GM23338 (cell line): ENCODE results near the gene FAM78A. TPM values are rescaled to one million over a fixed set of nuclear protein-coding genes. Genes with fewer than 3 reads are reported as not detected.

Source experiments
- ATAC-seq: fragments of 200-7000 bp; cut with Tn5 transposase; 3 replicates; pipeline ENCODE4 v1.9.1; 2020
- DNase-seq: peaks from one replicate; pipeline ENCODE4 v3.0.0-alpha.2; 2015; ENCODE audit warnings: low spot score
- H2AFZ ChIP-seq: fragments of 200-600 bp; sonication (generic); 2 replicates; pipeline ENCODE4 v1.8.0; 2016; ENCODE audit warnings: antibody characterized with exemption, mild to moderate bottlenecking, moderate library complexity
- H3F3A ChIP-seq: fragments of 200-600 bp; sonication (generic); replicated peaks from 2 replicates; pipeline ENCODE4 v1.8.0; 2017; ENCODE audit warnings: antibody characterized with exemption, mixed run types, low read depth
- H3K27ac ChIP-seq: fragments of 200-600 bp; sonication (generic); 2 replicates; pipeline ENCODE4 v1.6.1; 2016; ENCODE audit warnings: low read depth
- H3K27me3 ChIP-seq: fragments of 200-600 bp; sonication (generic); 2 replicates; pipeline ENCODE4 v1.8.0; 2016; ENCODE audit warnings: mild to moderate bottlenecking, mixed run types, moderate library complexity; ENCODE audit not compliant: insufficient read depth
- H3K36me3 ChIP-seq: fragments of 200-600 bp; sonication (generic); 2 replicates; pipeline ENCODE4 v1.8.0; 2016; ENCODE audit warnings: mild to moderate bottlenecking; ENCODE audit not compliant: insufficient read depth
- H3K4me1 ChIP-seq: fragments of 200-600 bp; sonication (generic); 2 replicates; pipeline ENCODE4 v1.8.0; 2016; ENCODE audit warnings: mild to moderate bottlenecking, moderate library complexity; ENCODE audit not compliant: insufficient read depth
- H3K4me2 ChIP-seq: fragments of 200-600 bp; sonication (generic); 2 replicates; pipeline ENCODE4 v1.7.1; 2017; ENCODE audit warnings: mixed run types
- H3K4me3 ChIP-seq: fragments of 200-600 bp; sonication (generic); 2 replicates; pipeline ENCODE4 v1.6.1; 2016; ENCODE audit warnings: mixed run types
- H3K79me2 ChIP-seq: fragments of 200-600 bp; sonication (generic); replicated peaks from 2 replicates; pipeline ENCODE4 v1.8.0; 2017; ENCODE audit warnings: mild to moderate bottlenecking; ENCODE audit not compliant: insufficient read depth
- H3K9me2 ChIP-seq: fragments of 200-600 bp; sonication (generic); 2 replicates; pipeline ENCODE4 v1.8.0; 2017; ENCODE audit not compliant: insufficient read depth
- H4K20me1 ChIP-seq: fragments of 200-600 bp; sonication (generic); replicated peaks from 2 replicates; pipeline ENCODE4 v1.8.0; 2017; ENCODE audit warnings: mild to moderate bottlenecking; ENCODE audit not compliant: insufficient read depth
- H3K27ac Mint-ChIP-seq: 2 replicates; pipeline ENCODE4 v1.8.0; 2020; ENCODE audit warnings: inconsistent platforms, mild to moderate bottlenecking, moderate library complexity, mixed read lengths
- H3K27me3 Mint-ChIP-seq: 3 replicates; pipeline ENCODE4 v1.8.0; 2022; ENCODE audit warnings: low read depth, mild to moderate bottlenecking, moderate library complexity, mixed read lengths, inconsistent platforms; ENCODE audit not compliant: insufficient read depth, poor library complexity
- H3K36me3 Mint-ChIP-seq: 3 replicates; pipeline ENCODE4 v1.8.0; 2021; ENCODE audit warnings: low read depth, mild to moderate bottlenecking, inconsistent platforms, moderate library complexity, mixed read lengths
- H3K4me1 Mint-ChIP-seq: 3 replicates; pipeline ENCODE4 v1.8.0; 2020; ENCODE audit warnings: mild to moderate bottlenecking, inconsistent platforms, mixed read lengths
- H3K4me3 Mint-ChIP-seq: 3 replicates; pipeline ENCODE4 v1.8.0; 2021; ENCODE audit warnings: moderate library complexity, mild to moderate bottlenecking, inconsistent platforms, mixed read lengths
- H3K9me3 Mint-ChIP-seq: 3 replicates; pipeline ENCODE4 v1.8.0; 2020; ENCODE audit warnings: moderate library complexity, mild to moderate bottlenecking, inconsistent platforms, mixed read lengths
- CREB1 ChIP-seq: fragments of 250-450 bp; sonication (Bioruptor Pico); IDR thresholded peaks from 2 replicates; pipeline ENCODE4 v1.5.0; 2020; ENCODE audit warnings: low read depth, mild to moderate bottlenecking, moderate library complexity
- ETS1 ChIP-seq: IDR thresholded peaks from 2 replicates; pipeline ENCODE4 v1.6.1; 2016; ENCODE audit warnings: antibody characterized with exemption
- EZH2 ChIP-seq: fragments of 200-600 bp; sonication (generic); IDR thresholded peaks from one replicate; pipeline ENCODE4 v1.8.0; 2017; ENCODE audit warnings: antibody characterized with exemption, mild to moderate bottlenecking, low read depth; ENCODE audit not compliant: unreplicated experiment
- EZH2phosphoT487 ChIP-seq: fragments of 200-600 bp; sonication (generic); IDR thresholded peaks from one replicate; pipeline ENCODE4 v1.8.1; 2018; ENCODE audit warnings: antibody characterized with exemption; ENCODE audit not compliant: unreplicated experiment
- JUNB ChIP-seq: IDR thresholded peaks from one replicate; pipeline ENCODE4 v1.6.1; 2016; ENCODE audit warnings: antibody characterized with exemption; ENCODE audit not compliant: unreplicated experiment
- NANOG ChIP-seq: IDR thresholded peaks from 2 replicates; pipeline ENCODE4 v1.6.1; 2016; ENCODE audit warnings: antibody characterized with exemption, borderline replicate concordance
- POLR2AphosphoS5 ChIP-seq: IDR thresholded peaks from 2 replicates; pipeline ENCODE4 v1.6.1; 2016; ENCODE audit warnings: antibody characterized with exemption, low read depth
- STAT1 ChIP-seq: IDR thresholded peaks from one replicate; pipeline ENCODE4 v1.6.1; 2016; ENCODE audit warnings: antibody characterized with exemption; ENCODE audit not compliant: unreplicated experiment
- ZNF114 ChIP-seq: fragments of 250-450 bp; sonication (Bioruptor Pico); IDR thresholded peaks from 2 replicates; pipeline ENCODE4 v1.5.0; 2020; ENCODE audit warnings: mild to moderate bottlenecking, moderate library complexity
- ZNF331 ChIP-seq: fragments of 250-450 bp; sonication (Bioruptor Pico); IDR thresholded peaks from 2 replicates; pipeline ENCODE4 v1.5.0; 2020; ENCODE audit warnings: low read depth, mild to moderate bottlenecking, moderate library complexity
- polyA plus RNA-seq: library from polyadenylated mRNA; unstranded; fragments of >200 nt; fragmentation: Nextera tagmentation; extraction: Ambion mirVana; gene quantifications from 2 replicates; pipeline ENCODE4 v1.2.1, GENCODE V29; 2016
- total RNA-seq: library from RNA; depleted of rRNA; stranded (reverse); fragments of >200 nt; shearing (Covaris generic); gene quantifications from 2 replicates; pipeline ENCODE4 v1.2.3, GENCODE V29; 2014
- TF ChIP-seq, protein P1 (sequence below): fragments of 250-450 bp; sonication (Bioruptor Pico); IDR thresholded peaks from 2 replicates; pipeline ENCODE4 v1.5.0; 2020; ENCODE audit warnings: mild to moderate bottlenecking, moderate library complexity
- TF ChIP-seq, protein P2 (sequence below): IDR thresholded peaks from one replicate; pipeline ENCODE4 v1.6.1; 2018; ENCODE audit warnings: antibody characterized with exemption; ENCODE audit not compliant: unreplicated experiment
- TF ChIP-seq, protein P3 (sequence below), 2 experiments: fragments of 200-600 bp in 1 of 2; sonication (generic) in 1 of 2; conservative IDR thresholded peaks; 2 replicates each; pipeline versions ENCODE4 v1.5.1 to v1.6.1; 2016 to 2017; ENCODE audit warnings: antibody characterized with exemption in 2 of 2, low read depth in 2 of 2, mild to moderate bottlenecking in 2 of 2, moderate library complexity in 1 of 2

The FAM78A gene
- total and polyA plus RNA-seq, 2 experiments from 2014 or later, result 0.57 to 2.1 TPM

GRCh38 chr9:131299346-131299960 is 23.1 kb upstream of the FAM78A start:
- no peak overlapping the region for H2AFZ ChIP-seq
- H3K27me3 ChIP-seq, result no peaks in the 10 kb centered on the region
- no peak for ATAC-seq
- Mint-ChIP-seq H3K27ac (no peak overlapping the region), H3K4me1 (peaks cover 2% of the 10 kb centered on the region; the same call in 1 of the 3 replicates), H3K4me3 (no peak overlapping the region), H3K9me3 (no peaks in the 10 kb centered on the region), H3K27me3 (peaks cover 10% of the 10 kb centered on the region), H3K36me3 (no peaks in the 10 kb centered on the region)
- no peak overlapping the region for H3K4me2 ChIP-seq
- no peak for DNase-seq
- H3K4me3 ChIP-seq, result no peak overlapping the region
- no peaks in the 10 kb centered on the region for H3F3A ChIP-seq
- TF ChIP-seq, protein P1, sequence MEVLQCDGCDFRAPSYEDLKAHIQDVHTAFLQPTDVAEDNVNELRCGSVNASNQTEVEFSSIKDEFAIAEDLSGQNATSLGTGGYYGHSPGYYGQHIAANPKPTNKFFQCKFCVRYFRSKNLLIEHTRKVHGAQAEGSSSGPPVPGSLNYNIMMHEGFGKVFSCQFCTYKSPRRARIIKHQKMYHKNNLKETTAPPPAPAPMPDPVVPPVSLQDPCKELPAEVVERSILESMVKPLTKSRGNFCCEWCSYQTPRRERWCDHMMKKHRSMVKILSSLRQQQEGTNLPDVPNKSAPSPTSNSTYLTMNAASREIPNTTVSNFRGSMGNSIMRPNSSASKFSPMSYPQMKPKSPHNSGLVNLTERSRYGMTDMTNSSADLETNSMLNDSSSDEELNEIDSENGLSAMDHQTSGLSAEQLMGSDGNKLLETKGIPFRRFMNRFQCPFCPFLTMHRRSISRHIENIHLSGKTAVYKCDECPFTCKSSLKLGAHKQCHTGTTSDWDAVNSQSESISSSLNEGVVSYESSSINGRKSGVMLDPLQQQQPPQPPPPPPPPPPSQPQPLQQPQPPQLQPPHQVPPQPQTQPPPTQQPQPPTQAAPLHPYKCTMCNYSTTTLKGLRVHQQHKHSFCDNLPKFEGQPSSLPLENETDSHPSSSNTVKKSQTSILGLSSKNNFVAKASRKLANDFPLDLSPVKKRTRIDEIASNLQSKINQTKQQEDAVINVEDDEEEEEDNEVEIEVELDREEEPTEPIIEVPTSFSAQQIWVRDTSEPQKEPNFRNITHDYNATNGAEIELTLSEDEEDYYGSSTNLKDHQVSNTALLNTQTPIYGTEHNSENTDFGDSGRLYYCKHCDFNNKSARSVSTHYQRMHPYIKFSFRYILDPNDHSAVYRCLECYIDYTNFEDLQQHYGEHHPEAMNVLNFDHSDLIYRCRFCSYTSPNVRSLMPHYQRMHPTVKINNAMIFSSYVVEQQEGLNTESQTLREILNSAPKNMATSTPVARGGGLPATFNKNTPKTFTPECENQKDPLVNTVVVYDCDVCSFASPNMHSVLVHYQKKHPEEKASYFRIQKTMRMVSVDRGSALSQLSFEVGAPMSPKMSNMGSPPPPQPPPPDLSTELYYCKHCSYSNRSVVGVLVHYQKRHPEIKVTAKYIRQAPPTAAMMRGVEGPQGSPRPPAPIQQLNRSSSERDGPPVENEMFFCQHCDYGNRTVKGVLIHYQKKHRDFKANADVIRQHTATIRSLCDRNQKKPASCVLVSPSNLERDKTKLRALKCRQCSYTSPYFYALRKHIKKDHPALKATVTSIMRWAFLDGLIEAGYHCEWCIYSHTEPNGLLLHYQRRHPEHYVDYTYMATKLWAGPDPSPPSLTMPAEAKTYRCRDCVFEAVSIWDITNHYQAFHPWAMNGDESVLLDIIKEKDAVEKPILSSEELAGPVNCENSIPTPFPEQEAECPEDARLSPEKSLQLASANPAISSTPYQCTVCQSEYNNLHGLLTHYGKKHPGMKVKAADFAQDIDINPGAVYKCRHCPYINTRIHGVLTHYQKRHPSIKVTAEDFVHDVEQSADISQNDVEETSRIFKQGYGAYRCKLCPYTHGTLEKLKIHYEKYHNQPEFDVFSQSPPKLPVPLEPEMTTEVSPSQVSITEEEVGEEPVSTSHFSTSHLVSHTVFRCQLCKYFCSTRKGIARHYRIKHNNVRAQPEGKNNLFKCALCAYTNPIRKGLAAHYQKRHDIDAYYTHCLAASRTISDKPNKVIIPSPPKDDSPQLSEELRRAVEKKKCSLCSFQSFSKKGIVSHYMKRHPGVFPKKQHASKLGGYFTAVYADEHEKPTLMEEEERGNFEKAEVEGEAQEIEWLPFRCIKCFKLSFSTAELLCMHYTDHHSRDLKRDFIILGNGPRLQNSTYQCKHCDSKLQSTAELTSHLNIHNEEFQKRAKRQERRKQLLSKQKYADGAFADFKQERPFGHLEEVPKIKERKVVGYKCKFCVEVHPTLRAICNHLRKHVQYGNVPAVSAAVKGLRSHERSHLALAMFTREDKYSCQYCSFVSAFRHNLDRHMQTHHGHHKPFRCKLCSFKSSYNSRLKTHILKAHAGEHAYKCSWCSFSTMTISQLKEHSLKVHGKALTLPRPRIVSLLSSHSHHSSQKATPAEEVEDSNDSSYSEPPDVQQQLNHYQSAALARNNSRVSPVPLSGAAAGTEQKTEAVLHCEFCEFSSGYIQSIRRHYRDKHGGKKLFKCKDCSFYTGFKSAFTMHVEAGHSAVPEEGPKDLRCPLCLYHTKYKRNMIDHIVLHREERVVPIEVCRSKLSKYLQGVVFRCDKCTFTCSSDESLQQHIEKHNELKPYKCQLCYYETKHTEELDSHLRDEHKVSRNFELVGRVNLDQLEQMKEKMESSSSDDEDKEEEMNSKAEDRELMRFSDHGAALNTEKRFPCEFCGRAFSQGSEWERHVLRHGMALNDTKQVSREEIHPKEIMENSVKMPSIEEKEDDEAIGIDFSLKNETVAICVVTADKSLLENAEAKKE (CRISPR knock-in tag), result no peak
- TF ChIP-seq ETS1 (no peak), STAT1 (no peak), NANOG (no peak), EZH2 (no peak), ZNF331 (CRISPR knock-in tag) (no peak), EZH2phosphoT487 (no peak), ZNF114 (CRISPR knock-in tag) (no peak), CREB1 (CRISPR knock-in tag) (no peak), POLR2AphosphoS5 (no peak), JUNB (no peak)
- TF ChIP-seq, protein P2, sequence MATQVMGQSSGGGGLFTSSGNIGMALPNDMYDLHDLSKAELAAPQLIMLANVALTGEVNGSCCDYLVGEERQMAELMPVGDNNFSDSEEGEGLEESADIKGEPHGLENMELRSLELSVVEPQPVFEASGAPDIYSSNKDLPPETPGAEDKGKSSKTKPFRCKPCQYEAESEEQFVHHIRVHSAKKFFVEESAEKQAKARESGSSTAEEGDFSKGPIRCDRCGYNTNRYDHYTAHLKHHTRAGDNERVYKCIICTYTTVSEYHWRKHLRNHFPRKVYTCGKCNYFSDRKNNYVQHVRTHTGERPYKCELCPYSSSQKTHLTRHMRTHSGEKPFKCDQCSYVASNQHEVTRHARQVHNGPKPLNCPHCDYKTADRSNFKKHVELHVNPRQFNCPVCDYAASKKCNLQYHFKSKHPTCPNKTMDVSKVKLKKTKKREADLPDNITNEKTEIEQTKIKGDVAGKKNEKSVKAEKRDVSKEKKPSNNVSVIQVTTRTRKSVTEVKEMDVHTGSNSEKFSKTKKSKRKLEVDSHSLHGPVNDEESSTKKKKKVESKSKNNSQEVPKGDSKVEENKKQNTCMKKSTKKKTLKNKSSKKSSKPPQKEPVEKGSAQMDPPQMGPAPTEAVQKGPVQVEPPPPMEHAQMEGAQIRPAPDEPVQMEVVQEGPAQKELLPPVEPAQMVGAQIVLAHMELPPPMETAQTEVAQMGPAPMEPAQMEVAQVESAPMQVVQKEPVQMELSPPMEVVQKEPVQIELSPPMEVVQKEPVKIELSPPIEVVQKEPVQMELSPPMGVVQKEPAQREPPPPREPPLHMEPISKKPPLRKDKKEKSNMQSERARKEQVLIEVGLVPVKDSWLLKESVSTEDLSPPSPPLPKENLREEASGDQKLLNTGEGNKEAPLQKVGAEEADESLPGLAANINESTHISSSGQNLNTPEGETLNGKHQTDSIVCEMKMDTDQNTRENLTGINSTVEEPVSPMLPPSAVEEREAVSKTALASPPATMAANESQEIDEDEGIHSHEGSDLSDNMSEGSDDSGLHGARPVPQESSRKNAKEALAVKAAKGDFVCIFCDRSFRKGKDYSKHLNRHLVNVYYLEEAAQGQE, result no peak
- TF ChIP-seq, protein P3, sequence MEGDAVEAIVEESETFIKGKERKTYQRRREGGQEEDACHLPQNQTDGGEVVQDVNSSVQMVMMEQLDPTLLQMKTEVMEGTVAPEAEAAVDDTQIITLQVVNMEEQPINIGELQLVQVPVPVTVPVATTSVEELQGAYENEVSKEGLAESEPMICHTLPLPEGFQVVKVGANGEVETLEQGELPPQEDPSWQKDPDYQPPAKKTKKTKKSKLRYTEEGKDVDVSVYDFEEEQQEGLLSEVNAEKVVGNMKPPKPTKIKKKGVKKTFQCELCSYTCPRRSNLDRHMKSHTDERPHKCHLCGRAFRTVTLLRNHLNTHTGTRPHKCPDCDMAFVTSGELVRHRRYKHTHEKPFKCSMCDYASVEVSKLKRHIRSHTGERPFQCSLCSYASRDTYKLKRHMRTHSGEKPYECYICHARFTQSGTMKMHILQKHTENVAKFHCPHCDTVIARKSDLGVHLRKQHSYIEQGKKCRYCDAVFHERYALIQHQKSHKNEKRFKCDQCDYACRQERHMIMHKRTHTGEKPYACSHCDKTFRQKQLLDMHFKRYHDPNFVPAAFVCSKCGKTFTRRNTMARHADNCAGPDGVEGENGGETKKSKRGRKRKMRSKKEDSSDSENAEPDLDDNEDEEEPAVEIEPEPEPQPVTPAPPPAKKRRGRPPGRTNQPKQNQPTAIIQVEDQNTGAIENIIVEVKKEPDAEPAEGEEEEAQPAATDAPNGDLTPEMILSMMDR (conservative IDR thresholded peaks at IDR 0.05; ENCODE audit: low read depth in 2 of 2), result no peak
- H3K4me1 ChIP-seq, result no peaks in the 10 kb centered on the region
- no peaks in the 10 kb centered on the region for H3K9me2 ChIP-seq
- H3K27ac ChIP-seq, result no peak overlapping the region
- no peaks in the 10 kb centered on the region for H3K79me2 ChIP-seq
- no peaks in the 10 kb centered on the region for H4K20me1 ChIP-seq
- H3K36me3 ChIP-seq, result no peaks in the 10 kb centered on the region
